Measurements from ENCODE around the gene KERA.

The KERA gene

GRCh38 chr12:91099341-91099740, 41.5 kb upstream of the KERA start:
- H2AFZ ChIP-seq (ENCODE audit: low read depth, low read length), result no peak overlapping the region
- no peak for TF ChIP-seq CTCF (IDR thresholded peaks at IDR 0.05; ENCODE audit: low read depth, low read length)
- TF ChIP-seq EZH2phosphoT487 (IDR thresholded peaks at IDR 0.05; ENCODE audit: low read depth), result no peak
- H3K4me3 ChIP-seq (ENCODE audit: low read length), result no peak overlapping the region
- H3K79me2 ChIP-seq (ENCODE audit: low read length), result no peaks in the 10 kb centered on the region
- no peaks in the 10 kb centered on the region for H3K27me3 ChIP-seq (ENCODE audit: low read depth, low read length)
- no peaks in the 10 kb centered on the region for H3K9me3 ChIP-seq (ENCODE audit: insufficient read depth, low read length)
- H3K9ac ChIP-seq (ENCODE audit: low read length), result no peak overlapping the region
- no peaks in the 10 kb centered on the region for H4K20me1 ChIP-seq (ENCODE audit: insufficient read depth, low read length)
- H3K27ac ChIP-seq (ENCODE audit: low read length), result no peak overlapping the region
- H3K36me3 ChIP-seq (replicated peaks; ENCODE audit: low read depth, low read length), result no peaks in the 10 kb centered on the region
- no peak overlapping the region for H3K4me2 ChIP-seq (ENCODE audit: low read length)
- H3K4me1 ChIP-seq (ENCODE audit: low read length), result peaks cover 5% of the 10 kb centered on the region; the same call in 1 of the 2 replicates

GRCh38 chr12:91098941-91099340, 41.1 kb upstream of the KERA start:
- H2AFZ ChIP-seq (ENCODE audit: low read depth, low read length), result no peak overlapping the region
- no peak overlapping the region for H3K4me3 ChIP-seq (ENCODE audit: low read length)
- no peak overlapping the region for H3K27ac ChIP-seq (ENCODE audit: low read length)
- H3K9ac ChIP-seq (ENCODE audit: low read length), result no peak overlapping the region
- no peaks in the 10 kb centered on the region for H3K9me3 ChIP-seq (ENCODE audit: insufficient read depth, low read length)
- no peak overlapping the region for H3K4me2 ChIP-seq (ENCODE audit: low read length)
- TF ChIP-seq EZH2phosphoT487 (IDR thresholded peaks at IDR 0.05; ENCODE audit: low read depth), result no peak
- no peak for TF ChIP-seq CTCF (IDR thresholded peaks at IDR 0.05; ENCODE audit: low read depth, low read length)
- H3K36me3 ChIP-seq (replicated peaks; ENCODE audit: low read depth, low read length), result no peaks in the 10 kb centered on the region
- H3K27me3 ChIP-seq (ENCODE audit: low read depth, low read length), result no peaks in the 10 kb centered on the region
- H3K4me1 ChIP-seq (ENCODE audit: low read length), result peaks cover 9% of the 10 kb centered on the region; the same call in 1 of the 2 replicates
- H4K20me1 ChIP-seq (ENCODE audit: insufficient read depth, low read length), result no peaks in the 10 kb centered on the region
- no peaks in the 10 kb centered on the region for H3K79me2 ChIP-seq (ENCODE audit: low read length)

GRCh38 chr12:91098461-91098860, 40.6 kb upstream of the KERA start:
- H3K27ac ChIP-seq (ENCODE audit: low read length), result no peak overlapping the region
- H3K36me3 ChIP-seq (replicated peaks; ENCODE audit: low read depth, low read length), result no peaks in the 10 kb centered on the region
- H3K27me3 ChIP-seq (ENCODE audit: low read depth, low read length), result no peaks in the 10 kb centered on the region
- no peak overlapping the region for H3K9ac ChIP-seq (ENCODE audit: low read length)
- H3K4me1 ChIP-seq (ENCODE audit: low read length), result peaks cover 11% of the 10 kb centered on the region; the same call in 1 of the 2 replicates
- H3K9me3 ChIP-seq (ENCODE audit: insufficient read depth, low read length), result no peaks in the 10 kb centered on the region
- no peak overlapping the region for H2AFZ ChIP-seq (ENCODE audit: low read depth, low read length)
- no peaks in the 10 kb centered on the region for H4K20me1 ChIP-seq (ENCODE audit: insufficient read depth, low read length)
- no peaks in the 10 kb centered on the region for H3K79me2 ChIP-seq (ENCODE audit: low read length)
- TF ChIP-seq CTCF (IDR thresholded peaks at IDR 0.05; ENCODE audit: low read depth, low read length) (no peak), EZH2phosphoT487 (IDR thresholded peaks at IDR 0.05; ENCODE audit: low read depth) (no peak)
- H3K4me2 ChIP-seq (ENCODE audit: low read length), result no peak overlapping the region
- H3K4me3 ChIP-seq (ENCODE audit: low read length), result no peak overlapping the region

- Histone ChIP-seq H3K27ac (ENCODE audit: low read length) (no peak overlapping the region), H3K27me3 (ENCODE audit: low read depth, low read length) (no peaks in the 10 kb centered on the region), H3K9me3 (ENCODE audit: insufficient read depth, low read length) (0 out of 2 replicates have a peak, but pooled peaks cover 2% of the 10 kb centered on the region), H2AFZ (ENCODE audit: low read depth, low read length) (no peak overlapping the region), H3K4me2 (ENCODE audit: low read length) (no peak overlapping the region), H3K4me3 (ENCODE audit: low read length) (no peak overlapping the region), H3K9ac (ENCODE audit: low read length) (no peak overlapping the region), H4K20me1 (ENCODE audit: insufficient read depth, low read length) (no peaks in the 10 kb centered on the region), H3K4me1 (ENCODE audit: low read length) (peaks cover 11% of the 10 kb centered on the region; the same call in 1 of the 2 replicates), H3K79me2 (ENCODE audit: low read length) (no peaks in the 10 kb centered on the region), H3K36me3 (replicated peaks; ENCODE audit: low read depth, low read length) (no peaks in the 10 kb centered on the region)
- no peak for TF ChIP-seq CTCF (IDR thresholded peaks at IDR 0.05; ENCODE audit: low read depth, low read length)
- TF ChIP-seq EZH2phosphoT487 (IDR thresholded peaks at IDR 0.05; ENCODE audit: low read depth), result no peak
Measured at GRCh38 chr12:91094957-91095356, 37.1 kb upstream of the KERA start.
